ENCODE data around the gene GJD3.

GJD3 gene

DNA sequence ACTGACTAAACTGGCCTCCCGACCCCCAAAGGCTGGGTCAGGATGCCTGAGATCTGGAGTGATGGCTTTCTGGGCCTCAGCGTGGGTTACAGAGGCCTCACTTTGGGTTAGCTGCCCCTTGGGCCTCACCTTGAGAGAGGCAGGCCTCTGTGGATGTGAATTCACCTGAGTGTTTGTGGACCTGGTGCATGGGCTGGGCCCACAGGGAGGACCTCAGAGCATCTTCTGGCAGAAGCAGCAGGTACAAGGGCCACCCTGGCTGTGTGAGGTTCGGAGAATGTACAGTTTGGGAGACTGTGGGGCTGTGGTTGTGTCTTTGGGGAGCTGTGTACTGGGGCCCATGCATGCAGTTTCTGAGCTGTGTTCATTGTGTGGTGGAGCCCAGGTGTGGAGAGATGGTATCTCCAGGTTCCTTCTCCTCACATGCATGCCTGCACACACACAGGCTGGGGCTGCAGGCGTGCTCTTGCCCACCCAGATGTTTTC lies 37.2 kb downstream of the GJD3 start:
- ChIA-PET POLR2A (ENCODE audit: low non-redundant PET) (no interaction called here), CTCF (interaction anchor here (0.6 to 1.0 kb wide), 3 partner anchors 9 to 216 kb away, joined by 3 to 10 read pairs (median 3); no protein-coding TSS in a partner anchor)
- no peak for DNase-seq (ENCODE audit: low spot score)
- TF ChIP-seq, protein P1, sequence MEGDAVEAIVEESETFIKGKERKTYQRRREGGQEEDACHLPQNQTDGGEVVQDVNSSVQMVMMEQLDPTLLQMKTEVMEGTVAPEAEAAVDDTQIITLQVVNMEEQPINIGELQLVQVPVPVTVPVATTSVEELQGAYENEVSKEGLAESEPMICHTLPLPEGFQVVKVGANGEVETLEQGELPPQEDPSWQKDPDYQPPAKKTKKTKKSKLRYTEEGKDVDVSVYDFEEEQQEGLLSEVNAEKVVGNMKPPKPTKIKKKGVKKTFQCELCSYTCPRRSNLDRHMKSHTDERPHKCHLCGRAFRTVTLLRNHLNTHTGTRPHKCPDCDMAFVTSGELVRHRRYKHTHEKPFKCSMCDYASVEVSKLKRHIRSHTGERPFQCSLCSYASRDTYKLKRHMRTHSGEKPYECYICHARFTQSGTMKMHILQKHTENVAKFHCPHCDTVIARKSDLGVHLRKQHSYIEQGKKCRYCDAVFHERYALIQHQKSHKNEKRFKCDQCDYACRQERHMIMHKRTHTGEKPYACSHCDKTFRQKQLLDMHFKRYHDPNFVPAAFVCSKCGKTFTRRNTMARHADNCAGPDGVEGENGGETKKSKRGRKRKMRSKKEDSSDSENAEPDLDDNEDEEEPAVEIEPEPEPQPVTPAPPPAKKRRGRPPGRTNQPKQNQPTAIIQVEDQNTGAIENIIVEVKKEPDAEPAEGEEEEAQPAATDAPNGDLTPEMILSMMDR (conservative IDR thresholded peaks at IDR 0.05; ENCODE audit: low read depth), result no peak
- peak overlapping the region; percentile 99 for H3K27ac ChIP-seq

GRCh38 chr17:40326832-40327199 lies 37.7 kb downstream of the GJD3 start:
- ChIA-PET CTCF (interaction anchor here (1.1 kb wide), 1 partner anchor 9 kb away, joined by 6 read pairs; no protein-coding TSS in a partner anchor), POLR2A (ENCODE audit: low non-redundant PET) (no interaction called here)
- TF ChIP-seq, protein P1 (conservative IDR thresholded peaks at IDR 0.05; ENCODE audit: low read depth), result no peak
- no peak for DNase-seq (ENCODE audit: low spot score)
- H3K27ac ChIP-seq, result peak overlapping the region; percentile 99

DNA sequence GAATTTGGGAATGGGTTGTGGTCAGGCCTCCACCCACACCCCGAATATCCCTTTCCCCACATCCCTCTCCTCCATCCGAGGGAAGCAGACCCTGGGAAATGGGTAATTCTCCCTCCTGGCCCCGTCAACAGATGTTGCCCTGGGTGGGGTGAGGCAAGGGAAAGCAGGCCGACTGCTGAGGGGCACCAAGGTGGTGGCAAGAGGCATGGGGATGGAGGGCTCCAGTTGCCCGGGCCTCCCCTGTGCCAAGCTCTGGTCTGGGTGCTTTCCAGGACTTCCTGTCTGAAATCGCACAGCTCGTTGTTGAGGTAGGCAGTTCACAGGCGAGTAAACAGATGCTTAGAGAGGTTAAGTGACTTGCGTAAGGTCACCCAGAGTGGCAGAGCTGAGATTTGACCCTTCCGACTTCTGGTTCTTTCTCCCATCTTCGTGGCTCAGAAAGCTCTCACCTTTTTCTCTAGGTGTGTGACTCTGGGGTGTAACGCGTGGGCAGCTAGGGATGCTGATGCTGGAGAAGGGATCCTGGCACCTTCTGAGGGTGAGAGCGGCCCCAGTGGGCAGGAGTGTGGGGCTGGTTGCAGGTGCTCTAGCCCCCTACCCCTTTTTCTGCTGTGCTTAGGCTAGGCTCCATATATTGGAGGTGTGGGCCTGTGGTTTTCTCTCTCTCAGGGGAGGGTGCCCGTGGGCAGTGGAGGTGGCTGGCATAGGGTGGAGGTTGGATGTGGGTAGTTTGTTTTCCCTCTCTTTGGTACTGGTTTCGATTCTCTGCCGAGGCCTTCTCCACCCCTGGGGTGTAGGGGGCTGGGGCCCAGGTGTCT lies 38.3 kb downstream of the GJD3 start:
- POLR2A ChIA-PET (ENCODE audit: low non-redundant PET), result no interaction called here
- H3K27ac ChIP-seq, result peak overlapping the region; percentile 99
- CTCF ChIA-PET, result interaction anchor here (1.1 kb wide), 2 partner anchors 9 to 15 kb away, joined by 3 to 6 read pairs; no protein-coding TSS in a partner anchor
- TF ChIP-seq, protein P1 (conservative IDR thresholded peaks at IDR 0.05; ENCODE audit: low read depth), result no peak
- DNase-seq (ENCODE audit: low spot score), result no peak

DNA sequence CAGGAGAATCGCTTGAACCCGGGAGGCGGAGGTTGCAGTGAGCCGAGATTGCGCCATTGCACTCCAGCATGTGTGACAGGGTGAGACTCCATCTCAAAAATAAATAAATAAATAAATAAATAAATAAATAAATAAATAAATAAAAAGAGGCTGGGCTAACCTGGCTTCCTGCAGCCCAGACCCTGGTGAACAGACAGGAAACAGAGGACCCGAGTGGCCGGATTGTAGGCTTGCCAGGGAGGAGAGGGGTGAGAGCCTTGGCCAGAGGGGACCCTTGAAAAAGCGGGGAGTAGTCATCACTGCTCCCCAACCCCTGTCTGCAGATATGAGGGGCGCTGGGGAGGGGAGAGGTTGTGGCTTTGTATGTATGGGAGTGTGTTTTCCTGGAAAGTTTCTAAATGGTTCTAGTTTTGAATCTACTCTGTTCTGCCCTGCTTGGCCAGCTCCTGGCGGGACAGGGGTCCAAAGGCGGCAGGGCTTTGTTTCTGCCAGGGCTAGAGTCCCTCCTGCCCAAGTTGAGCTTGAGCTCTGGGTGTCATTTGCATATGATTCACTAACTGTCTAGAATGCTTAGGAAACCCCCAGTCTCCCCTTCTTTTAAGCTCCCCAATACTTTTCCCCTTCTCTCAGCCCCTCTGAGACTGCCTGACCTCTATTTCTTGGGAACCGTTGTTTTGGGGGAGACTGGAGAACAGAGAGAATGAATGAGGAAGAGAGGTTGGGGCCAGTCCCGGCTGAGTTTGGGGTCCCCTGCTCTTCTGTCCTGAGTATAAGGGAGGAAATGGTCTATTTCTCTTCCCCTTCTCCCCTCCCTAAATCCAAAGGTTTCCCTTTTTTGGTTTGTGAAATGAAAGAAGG lies 39.2 kb downstream of the GJD3 start:
- ChIA-PET CTCF (interaction anchor here (1.0 to 1.1 kb wide), 3 partner anchors 8 to 40 kb away, joined by 3 to 6 read pairs (median 4); partner anchors contain the start of gene GJD3), POLR2A (ENCODE audit: low non-redundant PET) (no interaction called here)
- DNase-seq (ENCODE audit: low spot score), result no peak
- TF ChIP-seq, protein P1 (conservative IDR thresholded peaks at IDR 0.05; ENCODE audit: low read depth), result no peak
- peak overlapping the region; percentile 99 for H3K27ac ChIP-seq

DNA sequence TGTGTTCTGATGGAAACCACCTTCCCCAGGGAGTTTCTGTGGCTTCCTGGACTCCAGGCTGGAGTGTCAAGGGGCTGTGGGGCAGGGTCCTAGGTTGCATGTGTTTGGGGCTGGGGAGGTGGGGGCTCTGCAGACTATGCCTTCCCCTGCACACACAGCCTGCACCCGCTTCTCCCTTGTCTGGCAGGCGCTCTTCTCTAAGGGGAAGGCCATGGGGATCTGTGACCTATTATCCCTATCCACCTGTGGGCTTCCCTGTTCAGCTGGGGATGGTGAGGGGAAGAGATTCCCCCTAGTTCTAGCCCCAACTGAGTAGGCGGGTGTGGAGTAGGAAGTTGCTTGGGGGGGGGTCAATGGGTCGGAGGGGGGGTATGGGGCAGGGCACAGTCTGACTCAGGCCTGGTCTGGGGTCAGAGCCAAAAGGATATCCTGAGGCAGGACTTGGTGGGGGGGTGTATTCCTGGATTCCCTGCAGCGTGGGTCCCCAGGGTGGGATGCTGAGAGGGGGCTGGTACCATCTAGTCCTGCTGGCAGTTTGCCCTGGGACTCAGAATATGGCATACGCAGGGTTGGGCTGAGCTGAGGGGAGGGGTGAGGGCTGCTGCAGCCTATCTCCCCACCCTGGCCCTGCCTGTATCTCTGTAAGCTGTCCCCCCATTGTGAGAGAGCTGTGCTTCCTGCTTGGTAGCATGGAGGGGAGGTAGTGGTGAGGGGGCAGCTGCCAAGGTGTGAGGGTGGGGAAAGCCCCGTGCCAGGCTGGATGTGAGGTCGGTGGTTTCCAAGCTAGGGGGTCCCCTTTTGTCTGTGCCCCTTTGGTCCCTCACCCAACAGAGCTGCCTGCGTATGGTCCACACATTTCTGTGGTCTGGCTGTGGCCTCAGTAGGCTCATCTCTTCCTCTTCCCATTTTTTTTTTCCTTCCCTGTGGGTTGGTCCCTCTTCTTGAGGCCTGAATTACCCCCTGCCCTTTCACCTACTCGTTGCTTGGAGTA lies 40.9 kb downstream of the GJD3 start:
- peak overlapping the region; percentile 99 for H3K27ac ChIP-seq
- POLR2A ChIA-PET (ENCODE audit: low non-redundant PET), result interaction anchor here (0.6 kb wide), 1 partner anchor 10 kb away, joined by 3 read pairs; no protein-coding TSS in a partner anchor
- no peak for DNase-seq (ENCODE audit: low spot score)
- TF ChIP-seq, protein P1 (conservative IDR thresholded peaks at IDR 0.05; ENCODE audit: low read depth), result no peak
- CTCF ChIA-PET, result interaction anchor here (0.6 kb wide), 1 partner anchor 63 kb away, joined by 3 read pairs; no protein-coding TSS in a partner anchor
